Muscle of leg (tissue), 11 donors: ENCODE results near the gene PIGU. TPM values are rescaled to one million over a fixed set of nuclear protein-coding genes. Genes with fewer than 3 reads are reported as not detected.
"Not testable (repeated sequence)": the region's sequence is repeated elsewhere in the genome, so short reads cannot be mapped to it uniquely, and the experiment has no call there.

Experiments
- DNase-seq: peaks from one replicate; pipeline ENCODE4 v3.0.0; 2013
- H3K27ac ChIP-seq: one replicate; pipeline ENCODE4 v1.5.1; 2013; ENCODE audit warnings: mild to moderate bottlenecking, low read length, control low read depth
- H3K27me3 ChIP-seq: one replicate; pipeline ENCODE4 v1.6.1; 2013; ENCODE audit warnings: low read length; ENCODE audit not compliant: control insufficient read depth, insufficient read depth
- H3K36me3 ChIP-seq: one replicate; pipeline ENCODE4 v1.6.1; 2013; ENCODE audit warnings: low read length; ENCODE audit not compliant: control insufficient read depth, insufficient read depth
- H3K4me1 ChIP-seq: one replicate; pipeline ENCODE4 v1.6.1; 2013; ENCODE audit warnings: low read length; ENCODE audit not compliant: control insufficient read depth, insufficient read depth
- H3K4me3 ChIP-seq: one replicate; pipeline ENCODE4 v1.5.1; 2013; ENCODE audit warnings: low read length, control low read depth
- H3K9me3 ChIP-seq: replicated peaks from 2 replicates; pipeline ENCODE4 v1.6.1; 2013; ENCODE audit warnings: low read depth, low read length; ENCODE audit not compliant: control insufficient read depth
- WGBS: methylation state at CpG from one replicate; pipeline ENCODE4 v1.1.5; 2013; ENCODE audit warnings: missing lambda C conversion rate; ENCODE audit not compliant: insufficient coverage; 5-methylcytosine and 5-hydroxymethylcytosine counted together
- polyA plus RNA-seq, 8 donors: library from polyadenylated mRNA; unstranded; fragments of 120-200 nt; gene quantifications; one replicate each; pipeline versions ENCODE4 v1.2.1 to v1.2.3, GENCODE V29; 2013; ENCODE audit warnings: inconsistent platforms in 1 of 8, low replicate concordance in 1 of 8; ENCODE audit not compliant: insufficient read length in 8 of 8, insufficient read depth in 1 of 8
- total RNA-seq: library from RNA; stranded (reverse); fragments of 120-200 nt; gene quantifications from one replicate; pipeline ENCODE4 v1.2.4, GENCODE V29; 2013

PIGU gene
- total and polyA plus RNA-seq, 9 donors = 13.1 to 26.8 (median 23.8) TPM

GRCh38 chr20:34663213-34663943 lies 13.5 kb downstream of the PIGU start:
- Histone ChIP-seq H3K4me1 (no peaks in the 10 kb centered on the region), H3K4me3 (no peak overlapping the region), H3K9me3 (no peaks in the 10 kb centered on the region), H3K27ac (no peak overlapping the region), H3K36me3 (no peaks in the 10 kb centered on the region), H3K27me3 (no peaks in the 10 kb centered on the region)
- DNase-seq = no peak
- WGBS = 80% methylated on average over 1 of the region's 5 CpGs

GRCh38 chr20:34661811-34662210 lies 15.1 kb downstream of the PIGU start:
- H3K27ac ChIP-seq, H3K27me3 ChIP-seq, H3K4me1 ChIP-seq, H3K4me3 ChIP-seq, H3K9me3 ChIP-seq, H3K36me3 ChIP-seq, DNase-seq: not testable (repeated sequence)
- WGBS = 100% methylated on average over 2 of the region's 5 CpGs

GRCh38 chr20:34658654-34659053 lies 18.2 kb downstream of the PIGU start:
- not testable (repeated sequence) for H3K36me3 ChIP-seq, H3K4me1 ChIP-seq, H3K27me3 ChIP-seq, H3K9me3 ChIP-seq, H3K27ac ChIP-seq, DNase-seq, H3K4me3 ChIP-seq
- over 99% methylated on average over 17 of the region's 31 CpGs for WGBS

- H3K27me3 ChIP-seq = no peaks in the 10 kb centered on the region
- peaks cover 9% of the 10 kb centered on the region for H3K36me3 ChIP-seq
- H3K9me3 ChIP-seq = no peaks in the 10 kb centered on the region
- WGBS = 70% methylated on average over 2 of the region's 7 CpGs
- no peak overlapping the region for H3K27ac ChIP-seq
- no peaks in the 10 kb centered on the region for H3K4me1 ChIP-seq
- DNase-seq = no peak
- no peak overlapping the region for H3K4me3 ChIP-seq
Observed at GRCh38 chr20:34654207-34654744, 22.6 kb downstream of the PIGU start.

GRCh38 chr20:34651200-34651599 lies 25.7 kb downstream of the PIGU start:
- H3K27me3 ChIP-seq = no peaks in the 10 kb centered on the region
- WGBS = no CpG with 5 or more reads among the region's 2 CpGs
- no peaks in the 10 kb centered on the region for H3K9me3 ChIP-seq
- H3K4me1 ChIP-seq = no peaks in the 10 kb centered on the region
- H3K36me3 ChIP-seq = peaks cover 9% of the 10 kb centered on the region
- H3K27ac ChIP-seq = no peak overlapping the region
- DNase-seq = no peak
- no peak overlapping the region for H3K4me3 ChIP-seq

- Histone ChIP-seq H3K4me3 (no peak overlapping the region), H3K9me3 (no peaks in the 10 kb centered on the region), H3K27ac (no peak overlapping the region), H3K4me1 (no peaks in the 10 kb centered on the region), H3K36me3 (peaks cover 15% of the 10 kb centered on the region), H3K27me3 (no peaks in the 10 kb centered on the region)
- WGBS = no CpG with 5 or more reads among the region's 1 CpG
- DNase-seq = no peak
Observed at GRCh38 chr20:34647737-34648136, 29.2 kb downstream of the PIGU start.

- no CpG with 5 or more reads among the region's 1 CpG for WGBS
- Histone ChIP-seq H3K36me3 (peaks cover 5% of the 10 kb centered on the region), H3K9me3 (no peaks in the 10 kb centered on the region)
Observed at GRCh38 chr20:34644951-34645350, 31.9 kb downstream of the PIGU start.

GRCh38 chr20:34644345-34644744 lies 32.5 kb downstream of the PIGU start:
- Histone ChIP-seq H3K27ac (no peak overlapping the region), H3K27me3 (no peaks in the 10 kb centered on the region), H3K9me3 (no peaks in the 10 kb centered on the region), H3K4me3 (no peak overlapping the region), H3K4me1 (peaks cover 4% of the 10 kb centered on the region), H3K36me3 (peaks cover 5% of the 10 kb centered on the region)
- WGBS = 100% methylated on average over 1 of the region's 1 CpG
- no peak for DNase-seq

More at GRCh38 chr20:34644951-34645350, 31.9 kb downstream of the PIGU start:
- Histone ChIP-seq H3K27ac (no peak overlapping the region), H3K4me1 (peaks cover under 1% of the 10 kb centered on the region), H3K27me3 (no peaks in the 10 kb centered on the region), H3K4me3 (no peak overlapping the region)
- DNase-seq = no peak

GRCh38 chr20:34643928-34644327 lies 33.0 kb downstream of the PIGU start:
- no peak overlapping the region for H3K4me3 ChIP-seq
- no peaks in the 10 kb centered on the region for H3K9me3 ChIP-seq
- H3K27me3 ChIP-seq = no peaks in the 10 kb centered on the region
- H3K4me1 ChIP-seq = peaks cover 4% of the 10 kb centered on the region
- no peak for DNase-seq
- no peak overlapping the region for H3K27ac ChIP-seq
- peaks cover 5% of the 10 kb centered on the region for H3K36me3 ChIP-seq

- Histone ChIP-seq H3K36me3 (peaks cover 16% of the 10 kb centered on the region), H3K9me3 (no peaks in the 10 kb centered on the region), H3K4me1 (peaks cover 4% of the 10 kb centered on the region), H3K4me3 (no peak overlapping the region), H3K27me3 (no peaks in the 10 kb centered on the region), H3K27ac (no peak overlapping the region)
- DNase-seq = no peak
- WGBS = no CpG with 5 or more reads among the region's 1 CpG
Observed at GRCh38 chr20:34642009-34642408, 34.9 kb downstream of the PIGU start.
